Kidney tubule cell (primary cell): ENCODE data around the gene C1QTNF9.
"Not testable (repeated sequence)": the region's sequence is repeated elsewhere in the genome, so short reads cannot be mapped to it uniquely, and the experiment has no call there.

Experiments
- DNase-seq: peaks from one replicate; pipeline ENCODE4 v3.0.0-alpha.2; 2018; ENCODE audit warnings: low spot score

C1QTNF9 gene

GRCh38 chr13:24323036-24323738, 13.8 kb downstream of the C1QTNF9 start:
- DNase-seq = no peak

GRCh38 chr13:24323739-24324075, 14.3 kb downstream of the C1QTNF9 start:
- DNase-seq = no peak

- DNase-seq = not testable (repeated sequence)
Measured at GRCh38 chr13:24327598-24327997, 18.2 kb downstream of the C1QTNF9 start.

- DNase-seq = no peak
Measured at GRCh38 chr13:24328145-24328544, 18.8 kb downstream of the C1QTNF9 start.

GRCh38 chr13:24338721-24339120, 29.3 kb downstream of the C1QTNF9 start:
- DNase-seq = no peak

GRCh38 chr13:24339937-24340607, 30.7 kb downstream of the C1QTNF9 start:
- DNase-seq = no peak

- DNase-seq = no peak
Measured at GRCh38 chr13:24340608-24340955, 31.2 kb downstream of the C1QTNF9 start.

- peak; percentile 82 for DNase-seq
Measured at GRCh38 chr13:24341439-24341838, 32.1 kb downstream of the C1QTNF9 start.

- peak; percentile 61 for DNase-seq
Measured at GRCh38 chr13:24348385-24348784, 39.0 kb downstream of the C1QTNF9 start.

- DNase-seq = peak; percentile 93
Measured at GRCh38 chr13:24348797-24349515, 39.6 kb downstream of the C1QTNF9 start.

- not testable (repeated sequence) for DNase-seq
Measured at GRCh38 chr13:24349778-24350664, 40.6 kb downstream of the C1QTNF9 start.

GRCh38 chr13:24351423-24351822, 42.0 kb downstream of the C1QTNF9 start:
- no peak for DNase-seq

GRCh38 chr13:24353736-24354135, 44.4 kb downstream of the C1QTNF9 start:
- no peak for DNase-seq

- DNase-seq = peak; percentile 14
Measured at GRCh38 chr13:24355103-24355502, 45.7 kb downstream of the C1QTNF9 start.

GRCh38 chr13:24356270-24356669, 46.9 kb downstream of the C1QTNF9 start:
- DNase-seq = no peak

- no peak for DNase-seq
Measured at GRCh38 chr13:24356837-24357236, 47.5 kb downstream of the C1QTNF9 start.

GRCh38 chr13:24357756-24358155, 48.4 kb downstream of the C1QTNF9 start:
- no peak for DNase-seq

- not testable (repeated sequence) for DNase-seq
Measured at GRCh38 chr13:24358836-24359235, 49.5 kb downstream of the C1QTNF9 start.

GRCh38 chr13:24359252-24359651, 49.9 kb downstream of the C1QTNF9 start:
- peak; percentile 27 for DNase-seq

- peak; percentile 63 for DNase-seq
Measured at GRCh38 chr13:24360106-24360505, 50.7 kb downstream of the C1QTNF9 start.

- no peak for DNase-seq
Measured at GRCh38 chr13:24361113-24361512, 51.7 kb downstream of the C1QTNF9 start.

- no peak for DNase-seq
Measured at GRCh38 chr13:24361852-24362366, 52.5 kb downstream of the C1QTNF9 start.
